HG02870 (cell line): ENCODE results near the gene KLHDC9.
A peak's percentile ranks its signal among the peaks of the same experiment; 100 is the strongest.
"Not testable (repeated sequence)": the region's sequence is repeated elsewhere in the genome, so short reads cannot be mapped to it uniquely, and the experiment has no call there.

Experiments used
- ATAC-seq: cut with Tn5 transposase; IDR thresholded peaks from one replicate; pipeline ENCODE4 v1.9.1; 2021; ENCODE audit warnings: mild to moderate bottlenecking, moderate library complexity; ENCODE audit not compliant: unreplicated experiment

The KLHDC9 gene

DNA sequence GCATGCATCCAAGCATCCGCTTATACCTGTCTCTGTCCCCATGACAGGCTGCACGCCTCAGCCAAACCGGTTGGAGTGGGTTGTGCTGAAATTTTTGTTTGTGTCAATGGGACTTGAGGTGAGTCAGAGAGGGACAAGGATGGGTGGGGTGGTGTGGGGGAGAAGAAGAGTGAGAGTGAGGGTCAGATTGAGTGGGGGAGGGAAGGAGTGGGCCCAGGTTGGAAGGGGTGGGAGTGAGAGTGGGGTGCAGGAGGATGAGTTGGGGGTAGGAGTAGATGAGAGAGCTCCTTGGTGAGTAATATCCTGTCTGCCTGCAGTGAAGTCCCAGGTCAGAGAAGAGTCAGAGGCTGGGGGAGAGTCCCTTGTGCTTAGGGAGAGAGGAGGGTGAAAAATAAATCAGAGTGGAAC is 5.5 kb upstream of the KLHDC9 start:
- no peak for ATAC-seq

GRCh38 chr1:161094481-161094880 is 3.7 kb upstream of the KLHDC9 start:
- ATAC-seq, result no peak

DNA sequence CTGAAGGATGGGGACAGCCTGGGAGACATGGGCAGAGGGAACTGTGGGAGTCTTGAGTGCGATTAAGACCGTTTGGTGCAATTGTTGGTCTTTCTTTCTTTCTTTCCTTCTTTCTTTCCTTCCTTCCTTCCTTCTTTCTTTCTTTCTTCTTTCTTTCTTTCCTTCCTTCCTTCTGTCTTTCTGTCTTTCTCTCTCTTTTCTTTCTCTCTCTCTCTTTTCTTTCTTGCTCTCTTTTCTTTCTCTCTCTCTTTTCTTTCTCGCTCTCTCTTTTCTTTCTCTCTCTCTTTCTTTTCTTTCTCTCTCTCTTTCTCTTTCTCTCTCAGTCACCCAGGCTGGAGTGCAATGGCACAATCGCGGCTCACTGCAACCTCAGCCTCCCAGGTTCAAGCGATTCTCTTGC is 2.9 kb upstream of the KLHDC9 start:
- ATAC-seq, result no peak

DNA sequence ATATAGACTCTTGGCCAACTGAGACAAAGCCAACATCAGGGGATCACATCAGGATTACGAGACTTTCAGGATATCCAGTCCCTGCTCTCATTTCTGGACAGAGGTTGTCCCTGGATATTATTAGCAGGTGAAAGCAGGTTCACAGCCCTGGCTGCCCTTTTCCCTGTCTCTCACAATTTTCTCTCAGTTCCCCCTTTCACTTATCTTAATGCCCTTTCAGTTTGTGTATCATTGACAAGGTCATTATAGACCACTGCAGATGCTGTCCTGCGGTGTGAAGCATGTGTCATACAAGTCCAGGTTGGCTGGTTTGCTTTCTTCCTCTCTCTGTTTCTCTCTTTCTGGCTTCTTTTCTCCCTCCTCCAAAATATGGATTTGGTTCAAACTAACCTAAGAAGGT is 2.1 kb upstream of the KLHDC9 start:
- ATAC-seq, result peak; percentile 45

DNA sequence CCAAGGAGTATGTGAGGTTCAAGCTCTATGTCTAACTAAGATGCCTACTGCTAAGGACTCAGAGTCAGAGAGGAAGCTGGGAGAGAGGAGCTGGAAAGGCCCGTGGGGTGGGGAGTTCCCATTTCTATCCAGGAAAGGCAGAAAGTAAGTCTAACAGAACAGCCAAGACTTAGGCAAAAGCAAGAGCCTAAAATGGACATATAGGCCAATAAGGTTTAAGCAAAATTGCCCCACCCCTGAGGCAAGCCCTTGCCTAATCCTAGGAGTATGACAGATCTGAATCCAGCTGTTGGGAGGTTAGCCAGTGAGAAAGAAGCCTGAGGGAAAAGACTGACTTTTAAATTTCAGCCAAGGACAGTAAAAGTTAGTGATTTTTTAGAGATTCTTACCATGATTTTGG is 1.6 kb upstream of the KLHDC9 start:
- ATAC-seq, result no peak

- no peak for ATAC-seq
Observed at GRCh38 chr1:161099090-161099802, 1.1 kb downstream of the KLHDC9 start.

DNA sequence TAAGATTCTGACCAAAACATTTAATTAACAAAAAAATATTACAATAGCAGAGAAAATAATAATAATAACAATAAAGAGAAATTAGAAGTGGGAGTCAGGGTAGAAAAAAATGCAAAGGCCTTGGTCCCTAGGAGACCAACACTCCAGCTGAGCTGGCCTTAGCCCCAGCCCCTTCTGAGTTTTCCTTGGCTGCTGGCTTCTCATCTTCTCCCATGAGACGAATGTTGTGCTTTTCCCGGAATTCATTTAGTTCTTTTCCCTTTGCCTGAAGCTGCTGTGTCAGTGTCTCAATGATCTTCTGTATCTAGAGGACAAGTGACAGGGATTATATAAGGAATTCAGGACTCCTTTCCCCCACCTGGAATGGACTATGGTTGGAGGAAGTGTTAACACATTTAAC is 2.4 kb downstream of the KLHDC9 start:
- ATAC-seq, result no peak

GRCh38 chr1:161106431-161106830 is 8.3 kb downstream of the KLHDC9 start:
- ATAC-seq, result no peak

GRCh38 chr1:161111117-161111516 is 13.0 kb downstream of the KLHDC9 start:
- no peak for ATAC-seq

DNA sequence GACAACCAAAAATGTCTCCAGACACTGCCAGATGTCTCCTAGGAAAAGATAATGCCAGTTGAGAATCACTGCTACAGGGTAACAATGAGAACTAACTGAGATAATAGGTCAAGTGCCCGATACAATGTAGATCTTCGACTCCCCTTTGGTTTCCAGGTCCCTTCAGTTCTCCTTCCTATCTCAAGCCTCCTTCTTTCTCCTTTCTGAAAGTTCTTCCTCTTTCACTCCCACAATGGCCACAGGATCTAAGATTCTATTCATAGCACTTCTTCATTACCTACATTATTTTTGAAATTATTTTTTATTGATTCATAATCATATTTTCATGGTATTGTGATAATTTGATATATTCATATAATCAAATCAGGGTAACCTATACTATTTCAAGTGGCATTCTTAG is 13.4 kb downstream of the KLHDC9 start:
- ATAC-seq, result no peak

GRCh38 chr1:161113915-161114314 is 15.8 kb downstream of the KLHDC9 start:
- no peak for ATAC-seq

- ATAC-seq, result no peak
Observed at GRCh38 chr1:161114556-161114955, 16.4 kb downstream of the KLHDC9 start.

DNA sequence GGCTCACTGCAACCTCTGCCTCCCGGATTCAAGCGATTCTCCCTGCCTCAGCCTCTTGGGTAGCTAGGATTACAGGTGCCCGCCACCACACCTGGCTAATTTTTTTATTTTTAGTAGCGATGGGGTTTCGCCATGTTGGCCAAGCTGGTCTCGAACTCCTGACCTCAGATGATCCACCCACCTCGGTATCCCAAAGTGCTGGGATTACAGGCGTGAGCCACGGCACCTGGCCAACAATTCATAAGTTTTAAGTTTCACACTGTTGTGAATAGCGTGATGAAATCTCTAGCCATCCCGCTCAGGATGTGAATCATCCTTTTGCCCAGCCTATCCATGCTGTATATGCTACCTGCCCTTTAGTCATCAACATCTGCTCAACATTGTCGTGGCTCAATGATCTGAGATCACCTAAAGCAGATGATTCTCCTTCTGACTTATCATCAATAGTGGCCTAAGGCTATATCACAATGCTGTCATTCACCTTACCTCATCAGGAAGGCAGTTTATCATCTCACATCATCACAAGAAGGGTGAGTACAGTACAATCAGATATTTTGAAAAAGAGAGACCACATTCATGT is 17.1 kb downstream of the KLHDC9 start:
- no peak for ATAC-seq

DNA sequence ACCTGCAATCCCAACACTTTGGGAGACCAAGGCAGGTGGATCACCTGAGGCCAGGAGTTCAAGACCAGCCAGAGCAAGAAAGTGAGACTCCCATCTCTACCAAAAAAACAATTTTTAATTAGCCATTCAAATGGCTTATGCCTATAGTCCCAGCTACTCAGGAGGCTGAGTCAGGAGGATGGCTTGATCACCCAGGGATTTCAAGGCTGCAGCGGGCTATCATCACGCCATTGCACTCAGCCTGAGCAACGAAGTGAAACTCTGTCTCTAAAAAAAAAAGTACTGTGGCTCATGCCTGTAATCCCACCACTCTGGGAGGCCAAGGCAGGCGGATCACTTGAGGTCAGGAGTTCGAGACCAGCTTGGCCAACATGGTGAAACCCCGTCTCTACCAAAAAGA is 17.8 kb downstream of the KLHDC9 start:
- not testable (repeated sequence) for ATAC-seq

DNA sequence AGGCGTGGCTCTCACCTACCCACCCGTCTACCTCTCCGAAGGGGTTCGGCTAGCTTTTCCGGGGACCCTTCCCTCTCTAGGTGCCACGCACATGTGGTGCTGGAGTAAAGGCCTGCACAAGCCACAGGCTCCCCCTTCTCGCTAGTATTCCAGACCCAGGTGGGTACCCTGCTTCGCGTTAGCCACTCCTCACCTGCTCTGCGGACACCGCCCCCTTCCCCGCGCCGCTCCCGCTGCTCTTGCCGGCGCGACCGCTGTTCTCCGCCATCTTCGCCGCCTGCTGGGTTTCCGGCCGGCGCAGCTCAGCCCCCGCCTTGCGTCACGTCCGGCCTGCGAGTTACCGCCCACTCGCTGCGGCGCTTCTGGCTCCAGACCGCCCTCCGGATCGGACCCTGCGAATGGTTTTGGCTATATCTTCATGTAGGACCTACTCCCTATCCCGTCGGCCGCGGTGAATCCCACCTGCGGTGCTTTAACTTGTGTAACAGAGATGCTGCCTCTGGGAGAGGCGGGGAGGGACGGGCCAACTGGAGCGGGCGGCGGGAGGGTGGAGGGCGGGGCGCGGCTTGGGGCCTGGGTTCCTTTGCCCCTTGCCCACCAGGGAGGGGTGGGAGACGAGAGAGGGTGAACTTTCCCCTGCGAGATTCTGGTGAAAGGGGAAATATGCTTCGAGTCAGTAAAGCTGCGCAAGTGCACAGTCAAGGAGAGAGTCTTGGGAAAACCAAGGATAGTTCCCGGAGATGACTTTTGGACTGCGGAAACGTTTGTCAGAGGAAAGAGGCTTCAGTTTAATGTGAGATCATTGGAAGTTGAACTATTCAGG is 19.8 kb downstream of the KLHDC9 start, which contains the start of the genes NIT1 and PFDN2:
Gene NIT1 (plus strand): TSS at position 347 of the 823 bp plus-strand sequence. CDS start 72 bp downstream, at position 419.
Gene PFDN2 (minus strand): TSS at position 279 of the 823 bp plus-strand sequence. CDS start 11 bp downstream, at position 268.
- peak; percentile 73 for ATAC-seq

GRCh38 chr1:161119092-161119903 is 21.1 kb downstream of the KLHDC9 start:
- ATAC-seq, result peak; percentile 57

- no peak for ATAC-seq
Observed at GRCh38 chr1:161121042-161121650, 23.0 kb downstream of the KLHDC9 start.

- ATAC-seq, result no peak
Observed at GRCh38 chr1:161121834-161122233, 23.7 kb downstream of the KLHDC9 start.

GRCh38 chr1:161122967-161123366 is 24.8 kb downstream of the KLHDC9 start:
- ATAC-seq, result no peak

DNA sequence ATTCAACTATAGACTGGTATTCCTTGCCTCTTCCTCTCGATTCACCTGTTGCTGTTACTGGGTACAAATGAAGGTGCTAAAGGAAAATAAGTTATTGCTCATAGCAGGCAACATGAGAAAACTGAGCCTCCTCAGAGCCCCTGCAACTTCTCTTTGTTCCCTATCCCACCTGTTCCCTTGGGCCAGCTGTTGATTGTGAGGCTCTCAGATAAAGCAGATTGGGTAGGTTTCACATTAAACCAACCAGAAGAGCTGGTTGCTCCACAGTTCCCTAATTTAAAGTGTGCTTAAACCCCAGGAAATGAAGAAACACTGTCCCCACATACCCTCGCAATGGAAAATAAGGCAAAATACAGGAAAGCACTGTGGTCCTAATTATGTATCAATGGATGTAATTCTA is 29.5 kb downstream of the KLHDC9 start:
- ATAC-seq, result no peak
